Cardiac muscle cell (in vitro differentiated cells and primary cell): Measurements from ENCODE around the gene TMEM183A. TPM values are rescaled to one million over a fixed set of nuclear protein-coding genes. Genes with fewer than 3 reads are reported as not detected.

Source experiments
- DNase-seq, 2 donors: peaks; one replicate each; pipeline versions ENCODE4 v3.0.0 to v3.0.0-alpha.2; 2010 to 2017; ENCODE audit warnings: low read depth in 1 of 2, low spot score in 1 of 2
- H3K27ac ChIP-seq: fragments of 200-600 bp; sonication (generic); 2 replicates; pipeline ENCODE4 v1.5.1; 2016
- H3K27me3 ChIP-seq: fragments of 200-600 bp; sonication (generic); 2 replicates; pipeline ENCODE4 v1.6.0; 2016; ENCODE audit warnings: control low read depth
- H3K36me3 ChIP-seq: fragments of 200-600 bp; sonication (generic); 2 replicates; pipeline ENCODE4 v1.5.1; 2016; ENCODE audit warnings: control low read depth
- H3K4me1 ChIP-seq: fragments of 200-600 bp; sonication (generic); 2 replicates; pipeline ENCODE4 v1.8.1; 2017; ENCODE audit warnings: low read depth, mild to moderate bottlenecking, mixed run types
- H3K4me3 ChIP-seq: fragments of 200-600 bp; sonication (generic); 2 replicates; pipeline ENCODE4 v1.5.1; 2016; ENCODE audit warnings: mild to moderate bottlenecking
- H3K9me3 ChIP-seq: fragments of 200-600 bp; sonication (generic); 2 replicates; pipeline ENCODE4 v1.5.1; 2017; ENCODE audit warnings: low read depth, mild to moderate bottlenecking, control low read depth
- CTCF ChIP-seq: IDR thresholded peaks from 2 replicates; pipeline ENCODE4 v1.5.1; 2012; ENCODE audit warnings: low read depth, mild to moderate bottlenecking, low read length
- polyA plus RNA-seq: library from polyadenylated mRNA; unstranded; fragments of >200 nt; fragmentation: Nextera tagmentation; extraction: Ambion mirVana; gene quantifications from 2 replicates; pipeline ENCODE4 v1.2.1, GENCODE V29; 2016
- total RNA-seq: library from RNA; depleted of rRNA; stranded (reverse); fragments of >200 nt; gene quantifications from 2 replicates; pipeline ENCODE4 v1.2.3, GENCODE V29; 2016

Gene TMEM183A
- total and polyA plus RNA-seq, 2 experiments from 2014 or later, result 67.1 to 99.7 TPM

GRCh38 chr1:202991112-202991511 lies 16.1 kb upstream of the TMEM183A start:
- no peak overlapping the region for H3K4me3 ChIP-seq
- peaks cover 20% of the 10 kb centered on the region for H3K27me3 ChIP-seq
- H3K9me3 ChIP-seq, result no peaks in the 10 kb centered on the region
- H3K27ac ChIP-seq, result no peak overlapping the region
- H3K36me3 ChIP-seq, result no peaks in the 10 kb centered on the region
- DNase-seq, result no peak
- TF ChIP-seq CTCF, result no peak
- H3K4me1 ChIP-seq, result peaks cover 5% of the 10 kb centered on the region

- DNase-seq, result no peak
- H3K27me3 ChIP-seq, result peaks cover 34% of the 10 kb centered on the region
- H3K4me1 ChIP-seq, result no peaks in the 10 kb centered on the region
- H3K4me3 ChIP-seq, result no peak overlapping the region
- H3K27ac ChIP-seq, result no peak overlapping the region
- no peak for TF ChIP-seq CTCF
- no peaks in the 10 kb centered on the region for H3K36me3 ChIP-seq
- H3K9me3 ChIP-seq, result no peaks in the 10 kb centered on the region
Measured at GRCh38 chr1:202994756-202995155, 12.4 kb upstream of the TMEM183A start.

GRCh38 chr1:202998836-202999750 lies 8.1 kb upstream of the TMEM183A start:
- peak; percentile 68 for DNase-seq
- H3K27ac ChIP-seq, result no peak overlapping the region
- H3K36me3 ChIP-seq, result no peaks in the 10 kb centered on the region
- H3K4me1 ChIP-seq, result no peaks in the 10 kb centered on the region
- peaks cover 22% of the 10 kb centered on the region for H3K27me3 ChIP-seq
- H3K9me3 ChIP-seq, result no peaks in the 10 kb centered on the region
- no peak overlapping the region for H3K4me3 ChIP-seq
- peak; percentile 78 for TF ChIP-seq CTCF

- DNase-seq, result no peak
- no peak overlapping the region for H3K27ac ChIP-seq
Measured at GRCh38 chr1:203000217-203000944, 6.8 kb upstream of the TMEM183A start.

GRCh38 chr1:203001986-203002385 lies 5.2 kb upstream of the TMEM183A start:
- Histone ChIP-seq H3K4me1 (no peaks in the 10 kb centered on the region), H3K27me3 (peaks cover 7% of the 10 kb centered on the region), H3K27ac (no peak overlapping the region), H3K4me3 (no peak overlapping the region), H3K36me3 (no peaks in the 10 kb centered on the region), H3K9me3 (no peaks in the 10 kb centered on the region)
- no peak for DNase-seq
- no peak for TF ChIP-seq CTCF

More at GRCh38 chr1:203000217-203000944, 6.8 kb upstream of the TMEM183A start:
- no peak for TF ChIP-seq CTCF
- Histone ChIP-seq H3K4me3 (no peak overlapping the region), H3K36me3 (no peaks in the 10 kb centered on the region), H3K4me1 (no peaks in the 10 kb centered on the region), H3K27me3 (peaks cover 21% of the 10 kb centered on the region), H3K9me3 (no peaks in the 10 kb centered on the region)
